Activated CD8-positive, alpha-beta T cell treated with anti-CD3 and anti-CD28 coated beads, Interleukin-2, amount 10 ng/mL, durations not matched to agents 7 days and 5 days (primary cell): ENCODE data around the gene PATZ1. TPM values are rescaled to one million over a fixed set of nuclear protein-coding genes. Genes with fewer than 3 reads are reported as not detected.
"Not testable (repeated sequence)": the region's sequence is repeated elsewhere in the genome, so short reads cannot be mapped to it uniquely, and the experiment has no call there.

Source experiments
- ATAC-seq: fragments of 150-1000 bp; cut with Tn5 transposase; one replicate; pipeline ENCODE4 v1.10.0; 2021; ENCODE audit warnings: moderate library complexity
- CTCF ChIA-PET: fragments of 350-600 bp; sonication (Branson Sonifier 250); formaldehyde crosslinking; loops from one replicate; lab custom pipeline; 2021; ENCODE audit warnings: antibody characterized with exemption; lab: Charles Lee
- POLR2A ChIA-PET: fragments of 350-600 bp; sonication (Branson Sonifier 250); formaldehyde crosslinking; loops from one replicate; lab custom pipeline; 2021; ENCODE audit warnings: antibody characterized with exemption; lab: Charles Lee
- DNase-seq: peaks from one replicate; pipeline ENCODE4 v3.0.0-alpha.2; 2020
- H3K27ac Mint-ChIP-seq: one replicate; pipeline ENCODE4 v1.8.0; 2021; ENCODE audit warnings: mild to moderate bottlenecking, mixed read lengths
- H3K27me3 Mint-ChIP-seq: one replicate; pipeline ENCODE4 v1.8.0; 2021; ENCODE audit warnings: low read depth, mixed read lengths
- H3K36me3 Mint-ChIP-seq: one replicate; pipeline ENCODE4 v1.8.0; 2021; ENCODE audit warnings: low read depth, mixed read lengths
- H3K4me1 Mint-ChIP-seq: one replicate; pipeline ENCODE4 v1.8.0; 2021; ENCODE audit warnings: low read depth, mixed read lengths
- H3K4me3 Mint-ChIP-seq: one replicate; pipeline ENCODE4 v1.8.0; 2021; ENCODE audit warnings: mild to moderate bottlenecking, mixed read lengths
- H3K9me3 Mint-ChIP-seq: one replicate; pipeline ENCODE4 v1.8.0; 2022; ENCODE audit warnings: mixed read lengths; ENCODE audit not compliant: insufficient read depth
- total RNA-seq, 2 experiments: library from RNA; stranded (reverse); gene quantifications; one replicate each; pipeline ENCODE4 v1.2.3, GENCODE V29; 2021

The PATZ1 gene, protein sequence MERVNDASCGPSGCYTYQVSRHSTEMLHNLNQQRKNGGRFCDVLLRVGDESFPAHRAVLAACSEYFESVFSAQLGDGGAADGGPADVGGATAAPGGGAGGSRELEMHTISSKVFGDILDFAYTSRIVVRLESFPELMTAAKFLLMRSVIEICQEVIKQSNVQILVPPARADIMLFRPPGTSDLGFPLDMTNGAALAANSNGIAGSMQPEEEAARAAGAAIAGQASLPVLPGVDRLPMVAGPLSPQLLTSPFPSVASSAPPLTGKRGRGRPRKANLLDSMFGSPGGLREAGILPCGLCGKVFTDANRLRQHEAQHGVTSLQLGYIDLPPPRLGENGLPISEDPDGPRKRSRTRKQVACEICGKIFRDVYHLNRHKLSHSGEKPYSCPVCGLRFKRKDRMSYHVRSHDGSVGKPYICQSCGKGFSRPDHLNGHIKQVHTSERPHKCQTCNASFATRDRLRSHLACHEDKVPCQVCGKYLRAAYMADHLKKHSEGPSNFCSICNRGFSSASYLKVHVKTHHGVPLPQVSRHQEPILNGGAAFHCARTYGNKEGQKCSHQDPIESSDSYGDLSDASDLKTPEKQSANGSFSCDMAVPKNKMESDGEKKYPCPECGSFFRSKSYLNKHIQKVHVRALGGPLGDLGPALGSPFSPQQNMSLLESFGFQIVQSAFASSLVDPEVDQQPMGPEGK
- 10 to 100 TPM; 31.0 to 31.6 TPM for total RNA-seq

DNA sequence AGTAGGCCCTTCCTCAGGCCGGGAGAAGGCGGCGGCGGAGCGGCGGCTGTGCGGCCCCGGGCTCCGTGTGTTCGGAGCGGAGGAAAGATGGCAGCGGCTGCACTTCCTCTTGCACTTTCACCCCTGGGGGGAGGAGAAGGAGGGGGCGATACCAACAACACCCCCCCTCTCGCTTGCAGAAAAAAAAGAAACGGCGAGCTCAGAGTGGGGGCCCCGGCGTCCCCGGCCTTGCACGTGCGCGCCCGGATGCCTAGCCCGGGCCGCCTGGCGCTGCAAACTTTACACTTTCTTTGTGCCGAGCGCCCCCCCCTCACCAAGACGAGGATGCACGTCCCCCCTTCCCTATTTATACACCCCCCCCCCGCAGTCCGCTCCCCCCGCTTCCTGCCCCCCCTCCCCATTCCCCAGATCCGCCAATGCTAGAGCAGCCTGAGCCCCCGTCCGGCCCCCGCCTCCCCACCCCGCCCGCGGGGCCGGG lies at the start of gene PATZ1:
TSS of gene PATZ1 (minus strand) at position 92 of the 478 bp plus-strand sequence. CDS start 744 bp downstream, outside the sequence.
- ChIA-PET CTCF (interaction anchor here (0.6 to 2.1 kb wide), 11 partner anchors 14 to 316 kb away, joined by 3 to 12 read pairs (median 4); partner anchors contain the start of genes LIMK2 and PISD), POLR2A (interaction anchor here (0.6 to 2.2 kb wide), 17 partner anchors 9 to 604 kb away, joined by 3 to 43 read pairs (median 5); partner anchors contain the start of genes DRG1, MORC2, PIK3IP1 and PISD)
- ATAC-seq (peak; percentile 60), DNase-seq (peak; percentile 89)
- H3K27me3 Mint-ChIP-seq, result no peaks in the 10 kb centered on the region
- peak within 1 kb of the TSS; percentile 88 for H3K27ac Mint-ChIP-seq
- peaks cover 36% of the 10 kb centered on the region for H3K36me3 Mint-ChIP-seq
- H3K9me3 Mint-ChIP-seq, result no peaks in the 10 kb centered on the region
- peak within 1 kb of the TSS; percentile 83 for H3K4me3 Mint-ChIP-seq
- H3K4me1 Mint-ChIP-seq, result peaks cover 47% of the 10 kb centered on the region

DNA sequence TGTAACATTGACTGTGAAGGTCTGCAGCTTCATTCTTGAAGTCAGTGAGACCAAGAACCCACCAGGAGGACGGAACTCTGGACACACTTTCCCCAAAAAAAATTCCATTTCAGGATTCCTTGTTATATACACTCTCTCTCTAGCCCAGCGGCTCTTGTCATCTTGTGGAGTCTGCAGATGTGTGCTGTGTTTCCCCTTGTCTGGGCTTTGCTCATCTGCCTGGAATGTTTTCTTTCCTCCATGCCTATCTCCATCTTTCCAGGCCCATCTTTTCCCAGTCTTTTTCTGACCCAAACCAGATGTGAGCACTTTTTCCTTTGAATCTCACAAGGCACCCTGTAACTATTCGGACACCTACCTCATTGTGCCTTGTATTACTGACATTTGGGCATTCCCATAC lies 48.2 kb upstream of the PATZ1 start:
- DNase-seq (no peak), ATAC-seq (no peak)
- Mint-ChIP-seq H3K4me1 (peaks cover 3% of the 10 kb centered on the region), H3K36me3 (no peaks in the 10 kb centered on the region), H3K4me3 (no peak overlapping the region), H3K27ac (no peak overlapping the region), H3K9me3 (no peaks in the 10 kb centered on the region), H3K27me3 (peaks cover 3% of the 10 kb centered on the region)
- ChIA-PET CTCF (no interaction called here), POLR2A (interaction anchor here (0.6 kb wide), 1 partner anchor 472 kb away, joined by 3 read pairs; no protein-coding TSS in a partner anchor)

DNA sequence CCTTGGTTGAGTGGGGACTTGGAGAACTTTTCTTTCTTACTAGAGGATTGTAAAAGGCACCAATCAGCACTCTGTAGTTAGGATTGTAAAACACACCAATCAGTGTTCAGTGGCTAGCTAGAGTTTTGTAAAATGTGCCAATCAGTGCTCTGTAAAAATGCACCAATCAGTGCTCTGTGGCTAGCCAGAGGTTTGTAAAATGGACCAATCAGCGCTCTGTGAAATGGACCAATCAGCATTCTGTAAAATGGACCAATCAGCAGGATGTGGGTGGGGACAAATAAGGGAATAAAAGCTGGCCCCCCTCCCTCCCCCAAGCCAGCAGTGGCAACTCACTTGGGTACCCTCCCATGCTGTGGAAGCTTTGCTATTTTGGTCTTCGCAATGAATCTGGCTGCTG lies 47.7 kb upstream of the PATZ1 start:
- Mint-ChIP-seq H3K9me3 (no peaks in the 10 kb centered on the region), H3K27me3 (peaks cover 3% of the 10 kb centered on the region), H3K36me3 (no peaks in the 10 kb centered on the region), H3K4me1 (peaks cover 2% of the 10 kb centered on the region), H3K27ac (no peak overlapping the region), H3K4me3 (no peak overlapping the region)
- ChIA-PET POLR2A (interaction anchor here (0.6 to 0.8 kb wide), 2 partner anchors 26 to 472 kb away, joined by 3 read pairs; no protein-coding TSS in a partner anchor), CTCF (no interaction called here)
- DNase-seq (no peak), ATAC-seq (no peak)

DNA sequence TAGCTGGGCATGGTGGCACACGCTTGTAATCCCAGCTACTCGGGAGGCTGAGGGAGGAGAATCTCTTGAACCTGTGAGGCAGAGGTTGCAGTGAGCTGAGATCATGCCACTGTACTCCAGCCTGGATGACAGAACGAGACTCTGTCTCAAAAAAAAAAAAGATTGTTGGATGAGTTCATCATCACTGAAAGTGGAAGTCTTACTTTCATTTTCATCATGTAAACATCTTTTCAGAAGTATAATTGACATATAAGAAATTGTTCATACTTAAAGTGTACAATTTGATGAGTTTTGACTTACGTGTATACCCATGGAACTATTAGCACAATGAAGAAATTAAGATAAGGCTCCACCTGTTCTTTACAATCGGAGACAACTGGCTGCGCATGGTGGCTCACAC lies 32.5 kb upstream of the PATZ1 start:
- H3K27me3 Mint-ChIP-seq, ATAC-seq, CTCF ChIA-PET, H3K4me1 Mint-ChIP-seq, H3K4me3 Mint-ChIP-seq, DNase-seq, H3K9me3 Mint-ChIP-seq, POLR2A ChIA-PET, H3K27ac Mint-ChIP-seq, H3K36me3 Mint-ChIP-seq: not testable (repeated sequence)

DNA sequence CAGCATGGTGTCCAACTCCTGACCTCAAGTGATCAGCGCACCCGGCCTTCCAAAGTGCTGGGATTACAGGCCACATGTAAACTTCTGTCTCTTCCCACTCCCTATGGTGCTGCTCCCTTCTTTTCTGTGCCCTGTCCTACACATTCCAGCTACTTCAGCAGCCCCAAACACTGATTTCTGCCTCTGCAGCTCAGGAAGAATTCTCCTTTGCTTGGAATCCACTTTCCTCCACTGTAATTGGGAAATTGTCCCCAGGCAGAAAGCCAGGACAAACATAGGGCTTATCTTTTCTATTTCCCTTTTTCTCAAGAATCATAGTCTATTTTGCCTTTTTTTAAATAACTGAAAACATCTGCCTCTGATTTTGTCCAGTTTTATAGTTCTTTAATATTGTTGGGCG lies 32.0 kb upstream of the PATZ1 start:
- POLR2A ChIA-PET, result interaction anchor here (0.6 to 1.3 kb wide), 2 partner anchors 165 to 166 kb away, joined by 3 to 4 read pairs; partner anchors contain the start of gene LIMK2
- no peak overlapping the region for H3K27ac Mint-ChIP-seq

DNA sequence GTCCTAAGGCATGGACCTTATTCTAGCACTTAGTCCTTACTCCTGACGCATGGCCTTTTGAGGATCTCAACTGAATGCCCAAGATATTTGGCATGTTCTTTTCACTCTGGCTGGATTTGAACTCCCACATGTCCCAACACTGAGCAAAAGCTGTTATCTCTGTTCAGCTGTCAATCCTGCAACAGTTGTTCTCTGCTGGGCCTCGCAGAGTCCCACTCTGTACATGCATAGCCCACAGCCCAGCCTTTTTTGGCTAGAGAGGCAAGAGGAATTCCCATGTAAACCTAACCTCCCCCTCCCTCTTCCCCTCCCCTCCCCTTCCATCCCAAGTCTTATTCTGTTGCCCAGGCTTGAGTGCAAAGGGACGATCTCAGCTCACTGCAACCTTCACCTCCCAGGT lies 31.5 kb upstream of the PATZ1 start:
- no peak for ATAC-seq
- Mint-ChIP-seq H3K27me3 (peaks cover 2% of the 10 kb centered on the region), H3K4me3 (no peak overlapping the region), H3K4me1 (peaks cover 3% of the 10 kb centered on the region), H3K9me3 (no peaks in the 10 kb centered on the region), H3K36me3 (no peaks in the 10 kb centered on the region), H3K27ac (no peak overlapping the region)
- ChIA-PET CTCF (interaction anchor here (0.5 kb wide), 1 partner anchor 258 kb away, joined by 3 read pairs; no protein-coding TSS in a partner anchor), POLR2A (interaction anchor here (0.6 to 1.3 kb wide), 2 partner anchors 164 to 166 kb away, joined by 3 to 4 read pairs; partner anchors contain the start of gene LIMK2)
- no peak for DNase-seq

More for the DNA sequence above, 32.0 kb upstream of the PATZ1 start:
- H3K4me3 Mint-ChIP-seq, result no peak overlapping the region
- ATAC-seq (no peak), DNase-seq (no peak)
- peaks cover 2% of the 10 kb centered on the region for H3K27me3 Mint-ChIP-seq
- no peaks in the 10 kb centered on the region for H3K36me3 Mint-ChIP-seq
- peaks cover 3% of the 10 kb centered on the region for H3K4me1 Mint-ChIP-seq
- no peaks in the 10 kb centered on the region for H3K9me3 Mint-ChIP-seq
- CTCF ChIA-PET, result interaction anchor here (0.5 kb wide), 1 partner anchor 258 kb away, joined by 3 read pairs; no protein-coding TSS in a partner anchor

DNA sequence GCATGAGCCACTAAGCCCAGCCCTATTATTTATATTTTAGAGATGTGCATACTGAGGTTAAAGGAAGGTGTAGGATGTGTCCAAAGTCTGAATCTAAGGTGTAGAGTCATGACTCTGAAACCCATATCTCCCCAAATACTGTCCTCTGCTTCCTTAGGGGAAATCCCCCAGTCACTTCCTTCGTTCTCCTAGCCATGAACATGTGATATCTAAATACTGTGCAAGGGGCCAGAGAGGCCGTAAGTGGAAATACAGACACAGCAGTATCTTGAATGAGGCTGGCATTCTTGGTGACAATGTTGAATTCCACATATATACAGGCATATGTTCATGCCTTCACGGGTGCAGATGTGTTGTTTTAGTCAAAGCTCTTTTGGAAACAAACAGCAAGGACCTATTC lies 21.3 kb upstream of the PATZ1 start:
- ATAC-seq (no peak), DNase-seq (no peak)
- H3K9me3 Mint-ChIP-seq, result no peaks in the 10 kb centered on the region
- H3K4me3 Mint-ChIP-seq, result no peak overlapping the region
- ChIA-PET CTCF (no interaction called here), POLR2A (interaction anchor here (0.6 kb wide), 2 partner anchors 365 to 401 kb away, joined by 3 to 5 read pairs; no protein-coding TSS in a partner anchor)
- H3K36me3 Mint-ChIP-seq, result no peaks in the 10 kb centered on the region
- H3K4me1 Mint-ChIP-seq, result peaks cover 5% of the 10 kb centered on the region
- H3K27ac Mint-ChIP-seq, result no peak overlapping the region
- H3K27me3 Mint-ChIP-seq, result no peaks in the 10 kb centered on the region

DNA sequence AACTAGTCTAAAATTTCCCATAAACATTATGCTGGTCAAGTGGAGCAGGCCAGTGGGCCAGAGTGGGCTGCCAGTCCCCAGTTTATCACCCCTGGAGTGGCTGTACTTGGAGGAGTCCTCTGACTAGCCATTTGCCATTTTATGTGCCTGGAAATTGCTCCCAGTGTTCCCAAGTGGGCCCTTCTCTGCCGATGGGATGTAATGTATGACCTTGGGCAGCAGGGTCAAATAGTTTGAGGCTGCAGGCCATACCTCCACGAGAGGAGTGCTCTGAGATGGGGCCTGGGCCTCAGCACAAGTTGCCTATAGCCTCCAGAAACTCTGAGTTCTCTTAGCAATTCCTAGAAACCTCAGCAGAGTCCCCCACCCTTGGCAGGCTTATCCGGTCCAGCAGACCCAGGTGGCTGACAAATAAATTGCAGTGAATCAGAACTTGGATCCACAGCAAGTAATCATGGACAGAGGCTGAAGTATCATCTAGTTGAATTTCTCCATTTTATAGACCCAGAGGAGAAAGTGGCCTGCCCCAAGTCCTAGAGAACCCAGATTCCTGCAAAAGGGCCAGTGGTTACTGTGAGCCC lies 17.8 kb upstream of the PATZ1 start:
- H3K9me3 Mint-ChIP-seq, result no peaks in the 10 kb centered on the region
- no peak overlapping the region for H3K27ac Mint-ChIP-seq
- ATAC-seq (no peak), DNase-seq (no peak)
- no peaks in the 10 kb centered on the region for H3K36me3 Mint-ChIP-seq
- H3K27me3 Mint-ChIP-seq, result no peaks in the 10 kb centered on the region
- H3K4me1 Mint-ChIP-seq, result peaks cover 5% of the 10 kb centered on the region
- CTCF ChIA-PET, result no interaction called here
- POLR2A ChIA-PET, result no interaction called here
- no peak overlapping the region for H3K4me3 Mint-ChIP-seq

DNA sequence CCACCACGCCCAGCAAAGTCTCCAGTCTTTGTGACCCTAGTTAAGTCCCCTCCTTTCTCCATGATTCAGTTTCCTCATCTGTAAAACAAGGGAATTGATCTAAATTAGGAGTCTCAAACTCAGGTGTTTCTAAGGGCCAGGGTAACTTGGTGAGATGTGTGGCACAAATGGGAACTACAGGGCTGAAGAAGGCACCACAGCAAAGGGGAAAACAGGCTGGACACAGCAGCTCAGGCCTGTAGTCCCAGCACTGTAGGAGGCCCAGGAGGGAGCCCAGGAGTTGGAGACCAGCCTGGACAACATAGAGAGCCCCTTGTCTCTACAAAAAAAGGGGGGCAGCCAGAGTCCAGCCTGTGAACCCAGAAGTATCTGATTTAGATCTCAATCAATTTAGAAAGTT lies 15.6 kb upstream of the PATZ1 start:
- Mint-ChIP-seq H3K27me3 (no peaks in the 10 kb centered on the region), H3K4me3 (no peak overlapping the region), H3K27ac (no peak overlapping the region), H3K9me3 (no peaks in the 10 kb centered on the region), H3K4me1 (no peaks in the 10 kb centered on the region), H3K36me3 (no peaks in the 10 kb centered on the region)
- ChIA-PET CTCF (no interaction called here), POLR2A (no interaction called here)
- DNase-seq, result no peak
- no peak for ATAC-seq

DNA sequence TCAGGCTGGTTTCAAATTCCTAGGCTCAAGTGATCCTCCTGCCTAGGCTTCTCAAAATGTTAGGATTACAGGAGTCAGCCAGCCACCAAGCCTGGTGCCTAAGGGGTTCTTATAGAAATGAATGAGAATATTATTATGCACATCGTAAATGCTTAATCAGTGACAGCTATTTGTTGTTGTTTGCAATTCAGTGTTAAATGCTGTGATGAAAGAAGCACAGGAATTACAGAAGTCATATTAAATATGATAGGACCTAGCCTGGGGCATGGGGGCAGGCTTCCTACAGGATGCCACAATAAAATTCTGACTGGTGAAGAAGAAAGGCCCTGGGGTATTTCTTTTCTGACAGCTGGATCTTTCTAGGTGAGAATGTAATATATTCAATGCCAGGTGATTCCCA lies 13.9 kb upstream of the PATZ1 start:
- H3K27ac Mint-ChIP-seq, result no peak overlapping the region
- no peaks in the 10 kb centered on the region for H3K36me3 Mint-ChIP-seq
- DNase-seq (no peak), ATAC-seq (no peak)
- ChIA-PET CTCF (interaction anchor here (2.4 kb wide), 1 partner anchor 13 kb away, joined by 12 read pairs; the partner anchor contains the start of gene PATZ1), POLR2A (interaction anchor here (0.5 kb wide), 1 partner anchor 31 kb away, joined by 3 read pairs; no protein-coding TSS in a partner anchor)
- H3K27me3 Mint-ChIP-seq, result no peaks in the 10 kb centered on the region
- no peaks in the 10 kb centered on the region for H3K4me1 Mint-ChIP-seq
- no peaks in the 10 kb centered on the region for H3K9me3 Mint-ChIP-seq
- no peak overlapping the region for H3K4me3 Mint-ChIP-seq

DNA sequence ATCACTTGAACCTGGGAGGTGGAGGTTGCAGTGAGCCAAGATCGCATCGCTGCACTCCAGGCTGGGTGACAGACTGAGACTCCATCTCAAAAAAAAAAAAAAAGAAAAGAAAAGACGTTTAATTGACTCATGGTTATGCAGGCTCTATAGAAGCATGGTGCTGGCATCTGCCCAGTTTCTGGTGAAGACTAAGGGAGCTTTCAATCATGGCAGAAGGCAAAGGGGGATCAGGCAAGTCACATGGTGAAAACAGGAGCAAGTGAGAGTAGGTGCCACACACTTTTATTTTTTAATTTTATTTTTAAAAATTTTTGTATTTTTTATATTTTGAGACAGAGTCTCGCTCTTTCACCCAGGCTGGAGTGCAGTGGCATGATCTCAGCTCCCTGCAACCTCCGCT lies 8.4 kb upstream of the PATZ1 start:
- no peak for ATAC-seq
- no peak overlapping the region for H3K27ac Mint-ChIP-seq
- no peaks in the 10 kb centered on the region for H3K9me3 Mint-ChIP-seq
- H3K36me3 Mint-ChIP-seq, result no peaks in the 10 kb centered on the region
- POLR2A ChIA-PET, result interaction anchor here (0.6 to 1.2 kb wide), 2 partner anchors 8 to 11 kb away, joined by 3 to 7 read pairs; partner anchors contain the start of gene PATZ1
- no peak for DNase-seq
- peaks cover 2% of the 10 kb centered on the region for H3K27me3 Mint-ChIP-seq
- no peak overlapping the region for H3K4me3 Mint-ChIP-seq
- H3K4me1 Mint-ChIP-seq, result no peaks in the 10 kb centered on the region
- CTCF ChIA-PET, result no interaction called here
